ENCODE results near the gene CROCC2. TPM values are rescaled to one million over a fixed set of nuclear protein-coding genes. Genes with fewer than 3 reads are reported as not detected.

CROCC2 gene
- total and polyA plus RNA-seq, 2 of the 13 experiments (the other 11 are each of a cell fraction or from before 2014, with no cell fraction given): not detected

GRCh38 chr2:240968731-240969624, 62.8 kb downstream of the CROCC2 start (continued):
- no peak for TF ChIP-seq ZNF781 (CRISPR knock-in tag; IDR thresholded peaks at IDR 0.05; ENCODE audit: borderline replicate concordance, not compliant biosample characterization)
- TF ChIP-seq NFKBIZ (CRISPR knock-in tag; IDR thresholded peaks at IDR 0.05): no peak
- no peak for TF ChIP-seq ZNF7 (CRISPR knock-in tag; IDR thresholded peaks at IDR 0.05)
- TF ChIP-seq KAT2B (IDR thresholded peaks at IDR 0.05; ENCODE audit: borderline replicate concordance, low read depth, low read length): no peak
- TF ChIP-seq TSC22D2 (CRISPR knock-in tag; IDR thresholded peaks at IDR 0.05; ENCODE audit: borderline replicate concordance): peak; percentile 52; the same call in 1 of the 2 replicates
- TF ChIP-seq ZNF318 (CRISPR knock-in tag; IDR thresholded peaks at IDR 0.05): no peak
- 0 out of 2 replicates have a peak, but pooled peaks have one; percentile 50 for TF ChIP-seq ZNF670 (CRISPR knock-in tag; IDR thresholded peaks at IDR 0.05; ENCODE audit: borderline replicate concordance)
- TF ChIP-seq ZNF772 (CRISPR knock-in tag; IDR thresholded peaks at IDR 0.05): peak; percentile 60; the same call in 1 of the 2 replicates
- TF ChIP-seq ZNF777 (CRISPR knock-in tag; IDR thresholded peaks at IDR 0.05): no peak
- no peak for TF ChIP-seq ZBTB42 (CRISPR knock-in tag; IDR thresholded peaks at IDR 0.05)
- TF ChIP-seq SIN3A (IDR thresholded peaks at IDR 0.05; ENCODE audit: borderline replicate concordance, low read depth, low read length): no peak
- peak; percentile 40 for TF ChIP-seq TBX2 (CRISPR knock-in tag; IDR thresholded peaks at IDR 0.05; ENCODE audit: borderline replicate concordance)
- TF ChIP-seq, protein P1, sequence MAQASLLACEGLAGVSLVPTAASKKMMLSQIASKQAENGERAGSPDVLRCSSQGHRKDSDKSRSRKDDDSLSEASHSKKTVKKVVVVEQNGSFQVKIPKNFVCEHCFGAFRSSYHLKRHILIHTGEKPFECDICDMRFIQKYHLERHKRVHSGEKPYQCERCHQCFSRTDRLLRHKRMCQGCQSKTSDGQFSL (CRISPR knock-in tag; IDR thresholded peaks at IDR 0.05): no peak
- TF ChIP-seq ZNF282 (IDR thresholded peaks at IDR 0.05; ENCODE audit: partially characterized antibody): no peak
- TF ChIP-seq, protein P2, sequence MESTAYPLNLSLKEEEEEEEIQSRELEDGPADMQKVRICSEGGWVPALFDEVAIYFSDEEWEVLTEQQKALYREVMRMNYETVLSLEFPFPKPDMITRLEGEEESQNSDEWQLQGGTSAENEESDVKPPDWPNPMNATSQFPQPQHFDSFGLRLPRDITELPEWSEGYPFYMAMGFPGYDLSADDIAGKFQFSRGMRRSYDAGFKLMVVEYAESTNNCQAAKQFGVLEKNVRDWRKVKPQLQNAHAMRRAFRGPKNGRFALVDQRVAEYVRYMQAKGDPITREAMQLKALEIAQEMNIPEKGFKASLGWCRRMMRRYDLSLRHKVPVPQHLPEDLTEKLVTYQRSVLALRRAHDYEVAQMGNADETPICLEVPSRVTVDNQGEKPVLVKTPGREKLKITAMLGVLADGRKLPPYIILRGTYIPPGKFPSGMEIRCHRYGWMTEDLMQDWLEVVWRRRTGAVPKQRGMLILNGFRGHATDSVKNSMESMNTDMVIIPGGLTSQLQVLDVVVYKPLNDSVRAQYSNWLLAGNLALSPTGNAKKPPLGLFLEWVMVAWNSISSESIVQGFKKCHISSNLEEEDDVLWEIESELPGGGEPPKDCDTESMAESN (CRISPR knock-in tag; conservative IDR thresholded peaks at IDR 0.05): no peak; the same call in 1 of the 2 replicates
- TF ChIP-seq CREB1 (IDR thresholded peaks at IDR 0.05): no peak
- TF ChIP-seq CREB1 (CRISPR knock-in tag; IDR thresholded peaks at IDR 0.05): no peak
- TF ChIP-seq PRMT3 (CRISPR knock-in tag; IDR thresholded peaks at IDR 0.05; ENCODE audit: borderline replicate concordance, low read depth): no peak
- TF ChIP-seq ZNF354B (CRISPR knock-in tag; IDR thresholded peaks at IDR 0.05): no peak
- TF ChIP-seq EHMT2 (IDR thresholded peaks at IDR 0.05; ENCODE audit: borderline replicate concordance, low read depth, low read length): no peak

Measured in HepG2 (cell line).